Measurements from ENCODE around the gene ATP5ME. TPM values are rescaled to one million over a fixed set of nuclear protein-coding genes. Genes with fewer than 3 reads are reported as not detected.

The ATP5ME gene
- total and polyA plus RNA-seq, 3 donors from 2014 or later, result 123 to 299 (median 139) TPM

DNA sequence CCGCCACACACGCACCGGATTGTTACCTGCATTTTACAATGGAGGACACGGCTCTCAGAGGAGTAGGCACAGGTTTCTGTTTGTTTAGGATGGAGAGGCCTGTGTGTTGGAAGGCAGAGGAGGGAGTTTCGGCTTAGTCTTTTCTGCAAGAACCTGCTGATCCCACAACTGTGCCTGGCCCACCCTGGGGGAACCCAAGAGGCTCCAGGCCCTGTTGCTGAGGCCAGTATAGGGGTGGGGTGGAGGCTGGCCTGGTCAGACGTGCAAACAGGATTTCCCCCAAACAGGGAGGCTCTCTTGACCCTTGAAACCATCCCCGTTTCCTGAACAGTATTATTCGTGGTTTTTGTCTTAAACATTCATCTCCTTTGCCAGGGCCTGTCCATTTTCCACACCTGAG is 15.6 kb upstream of the ATP5ME start:
- no peaks in the 10 kb centered on the region for H3K4me1 ChIP-seq
- peak overlapping the region in 1 of 2 donors; percentile 38 for H3K4me3 ChIP-seq
- WGBS, 2 donors, result 58 to 84% methylated on average over 8 of the region's 8 CpGs
- intact Hi-C loops (cut with DNase I; ENCODE audit: low total_unique reads), result no loop called here
- no peaks in the 10 kb centered on the region for H3K36me3 ChIP-seq (ENCODE audit: low read depth, missing control alignments)
- no peak for TF ChIP-seq POLR2A (IDR thresholded peaks at IDR 0.05)
- TF ChIP-seq, protein P1, sequence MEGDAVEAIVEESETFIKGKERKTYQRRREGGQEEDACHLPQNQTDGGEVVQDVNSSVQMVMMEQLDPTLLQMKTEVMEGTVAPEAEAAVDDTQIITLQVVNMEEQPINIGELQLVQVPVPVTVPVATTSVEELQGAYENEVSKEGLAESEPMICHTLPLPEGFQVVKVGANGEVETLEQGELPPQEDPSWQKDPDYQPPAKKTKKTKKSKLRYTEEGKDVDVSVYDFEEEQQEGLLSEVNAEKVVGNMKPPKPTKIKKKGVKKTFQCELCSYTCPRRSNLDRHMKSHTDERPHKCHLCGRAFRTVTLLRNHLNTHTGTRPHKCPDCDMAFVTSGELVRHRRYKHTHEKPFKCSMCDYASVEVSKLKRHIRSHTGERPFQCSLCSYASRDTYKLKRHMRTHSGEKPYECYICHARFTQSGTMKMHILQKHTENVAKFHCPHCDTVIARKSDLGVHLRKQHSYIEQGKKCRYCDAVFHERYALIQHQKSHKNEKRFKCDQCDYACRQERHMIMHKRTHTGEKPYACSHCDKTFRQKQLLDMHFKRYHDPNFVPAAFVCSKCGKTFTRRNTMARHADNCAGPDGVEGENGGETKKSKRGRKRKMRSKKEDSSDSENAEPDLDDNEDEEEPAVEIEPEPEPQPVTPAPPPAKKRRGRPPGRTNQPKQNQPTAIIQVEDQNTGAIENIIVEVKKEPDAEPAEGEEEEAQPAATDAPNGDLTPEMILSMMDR (IDR thresholded peaks at IDR 0.05), result no peak
- no peaks in the 10 kb centered on the region for H3K27me3 ChIP-seq
- peak overlapping the region in 1 of 2 donors; percentile 56 for H3K27ac ChIP-seq
- DNase-seq, result no peak
- H3K9me3 ChIP-seq, result no peaks in the 10 kb centered on the region

DNA sequence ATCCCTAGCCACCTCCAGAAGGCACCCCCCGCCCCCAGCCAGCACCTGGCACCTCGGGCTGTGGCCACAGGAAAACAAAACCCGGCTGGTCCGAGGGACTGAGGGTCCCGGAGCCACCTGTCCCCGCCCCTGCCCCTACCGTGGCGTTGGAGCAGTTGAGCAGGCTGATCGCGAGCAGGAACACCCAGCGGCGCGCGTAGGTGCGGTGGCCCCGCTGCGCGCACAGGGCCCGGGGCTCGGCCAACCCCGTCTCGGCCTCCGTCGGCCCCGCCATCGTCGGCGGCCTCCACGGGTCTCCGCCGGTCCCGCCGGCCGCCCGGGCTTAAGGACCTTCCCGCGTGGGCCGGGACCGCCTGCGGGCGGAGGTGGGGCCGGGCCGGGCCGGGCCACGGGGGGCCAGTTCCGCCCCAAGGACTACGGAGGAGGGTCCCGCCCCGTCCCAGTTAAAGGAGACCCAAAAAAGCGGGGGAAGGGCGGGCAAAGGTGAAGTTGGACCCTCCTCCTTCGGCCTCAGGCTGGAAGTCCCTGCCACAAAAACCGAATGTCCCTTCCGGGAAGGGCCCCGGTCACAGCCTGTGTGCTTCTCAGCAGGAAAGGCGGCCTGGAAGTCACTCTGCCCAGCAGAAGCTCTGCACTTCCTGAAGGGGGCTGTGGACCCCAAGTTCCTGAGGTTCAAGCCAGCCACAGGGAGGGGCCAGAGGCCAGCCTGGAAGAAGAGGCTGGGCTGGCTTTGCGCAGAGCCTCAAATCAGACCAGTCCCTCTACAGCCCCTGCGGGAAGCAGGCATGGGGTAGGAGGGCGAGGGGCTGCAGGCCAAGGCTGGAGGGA is 15.0 kb upstream of the ATP5ME start, which contains the start of gene SLC49A3:
SLC49A3 (minus strand) TSS at position 298 of the 828 bp plus-strand sequence; CDS start at position 274, 24 bp downstream.
- peak within 1 kb of the TSS in 1 of 2 donors; percentile 56 for H3K27ac ChIP-seq
- no peaks in the 10 kb centered on the region for H3K36me3 ChIP-seq (ENCODE audit: low read depth, missing control alignments)
- TF ChIP-seq POLR2A (IDR thresholded peaks at IDR 0.05), result no peak
- TF ChIP-seq, protein P1 (IDR thresholded peaks at IDR 0.05), result no peak
- H3K27me3 ChIP-seq, result no peaks in the 10 kb centered on the region
- H3K4me1 ChIP-seq, result no peaks in the 10 kb centered on the region
- H3K4me3 ChIP-seq, result peak within 1 kb of the TSS; percentile 36 to 38
- no peak for DNase-seq
- intact Hi-C loops (cut with DNase I; ENCODE audit: low total_unique reads), result no loop called here
- WGBS, 2 donors, result 16 to 28% methylated on average over 5 to 40 of the region's 59 CpGs
- H3K9me3 ChIP-seq, result no peaks in the 10 kb centered on the region

DNA sequence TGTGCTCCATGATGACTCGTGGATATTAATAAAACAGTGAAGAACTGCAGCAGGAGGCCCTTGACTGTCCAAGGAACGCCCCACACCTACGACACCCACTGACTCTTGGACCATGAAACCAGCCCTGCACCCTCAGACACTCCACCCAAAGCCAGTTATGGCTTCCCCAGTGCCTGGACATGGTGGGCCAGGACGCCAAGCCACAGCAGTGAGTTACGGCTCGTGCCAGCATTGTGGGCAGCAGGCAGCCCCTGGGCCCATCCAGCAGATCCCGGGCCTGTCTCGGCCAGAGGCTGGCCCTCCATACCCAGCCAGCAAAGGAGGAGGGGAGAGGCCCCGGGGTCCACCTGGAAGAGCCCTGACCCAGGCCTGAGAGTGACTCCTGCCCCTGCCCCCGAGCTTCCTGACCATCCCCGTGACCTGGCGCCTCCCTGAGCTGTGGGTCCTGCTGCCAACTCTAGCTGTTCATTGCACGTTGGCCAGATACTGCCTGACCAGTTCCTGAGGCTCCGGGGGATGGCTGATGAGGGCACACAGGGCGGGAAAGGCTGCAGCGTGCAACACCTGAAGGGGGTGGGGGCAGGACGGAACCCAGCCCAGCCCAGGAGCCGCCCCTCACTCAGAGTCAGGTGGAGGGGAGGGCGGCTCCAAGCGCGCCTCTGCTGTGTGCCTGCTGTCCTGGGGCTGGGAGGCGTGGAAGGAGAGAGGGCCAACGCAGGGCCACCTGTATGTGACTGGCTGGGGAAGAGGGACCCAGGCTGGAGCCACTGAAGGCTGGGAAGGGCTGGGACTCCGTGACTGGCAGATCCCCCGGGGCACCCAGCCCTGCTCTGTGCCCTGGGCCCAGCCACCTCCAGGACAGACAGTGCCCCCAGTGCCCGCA is 14.1 kb upstream of the ATP5ME start:
- intact Hi-C loops (cut with DNase I; ENCODE audit: low total_unique reads), result no loop called here
- H3K9me3 ChIP-seq, result no peaks in the 10 kb centered on the region
- TF ChIP-seq POLR2A (IDR thresholded peaks at IDR 0.05), result no peak
- TF ChIP-seq, protein P1 (IDR thresholded peaks at IDR 0.05), result no peak
- H3K36me3 ChIP-seq (ENCODE audit: low read depth, missing control alignments), result no peaks in the 10 kb centered on the region
- H3K4me1 ChIP-seq, result peaks cover 5% of the 10 kb centered on the region
- WGBS, 2 donors, result 60 to 77% methylated on average over 9 to 25 of the region's 26 CpGs
- peak overlapping the region in 1 of 2 donors; percentile 56 for H3K27ac ChIP-seq
- H3K4me3 ChIP-seq, result peak overlapping the region; percentile 36 to 38
- no peaks in the 10 kb centered on the region for H3K27me3 ChIP-seq
- DNase-seq, result no peak

DNA sequence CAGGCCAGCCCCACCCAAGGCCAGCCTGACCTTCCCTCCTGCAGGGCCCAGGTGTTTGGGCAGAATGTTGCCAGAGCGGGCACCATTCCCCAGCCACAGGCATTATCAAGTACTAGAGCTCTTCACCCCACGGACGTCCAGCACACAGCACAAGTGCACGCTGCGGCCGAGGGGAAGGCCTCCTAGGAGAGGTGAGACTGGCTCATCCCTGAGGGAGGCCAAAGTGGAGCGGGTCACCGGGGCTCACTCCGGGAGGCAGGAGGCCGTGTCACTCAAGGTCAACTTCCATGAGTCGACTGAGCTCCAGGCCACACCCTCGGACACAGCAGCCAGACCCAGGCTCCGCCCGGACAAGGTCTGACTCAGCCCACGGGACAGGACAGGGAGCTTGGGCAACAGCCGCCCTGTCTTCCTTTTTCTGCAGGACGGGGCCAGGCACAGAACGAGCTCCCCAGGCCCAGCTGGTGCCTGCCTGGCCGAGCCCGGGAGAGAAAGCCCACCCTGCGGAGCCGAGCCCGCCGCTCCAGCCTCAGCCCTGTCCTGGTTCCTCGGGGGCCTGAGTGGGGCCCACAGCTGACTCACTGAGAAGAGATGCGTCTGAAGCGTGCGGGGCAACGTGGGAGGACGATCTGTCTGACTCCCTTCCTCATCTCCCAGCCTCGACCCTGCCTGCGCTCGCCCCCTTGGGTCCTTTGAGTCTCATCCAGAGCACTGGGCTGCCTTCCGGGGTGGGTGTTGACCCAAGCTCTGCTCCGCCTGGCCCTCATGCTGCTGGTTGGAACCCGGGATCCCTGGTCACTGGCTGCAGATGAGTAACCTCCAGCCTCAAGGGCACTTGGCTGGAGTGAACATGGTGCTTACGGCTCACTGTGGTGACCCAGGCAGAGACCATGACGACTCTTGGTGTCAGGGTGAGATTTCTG is 13.2 kb upstream of the ATP5ME start:
- no peak overlapping the region for H3K4me3 ChIP-seq
- H3K4me1 ChIP-seq, result peaks cover 5% of the 10 kb centered on the region
- peak; percentile 59 for DNase-seq
- H3K36me3 ChIP-seq (ENCODE audit: low read depth, missing control alignments), result no peaks in the 10 kb centered on the region
- intact Hi-C loops (cut with DNase I; ENCODE audit: low total_unique reads), result no loop called here
- WGBS, 2 donors, result 54 to 71% methylated on average over 20 to 38 of the region's 38 CpGs
- H3K27ac ChIP-seq, result peak overlapping the region in 1 of 2 donors; percentile 53
- H3K9me3 ChIP-seq, result no peaks in the 10 kb centered on the region
- TF ChIP-seq, protein P1 (IDR thresholded peaks at IDR 0.05), result no peak
- TF ChIP-seq POLR2A (IDR thresholded peaks at IDR 0.05), result no peak
- H3K27me3 ChIP-seq, result no peaks in the 10 kb centered on the region
